Glutamatergic neuron (in vitro differentiated cells): ENCODE measurements around the gene COL6A5. TPM values are rescaled to one million over a fixed set of nuclear protein-coding genes. Genes with fewer than 3 reads are reported as not detected.

Experiments used
- DNase-seq: peaks from one replicate; pipeline ENCODE4 v3.0.0; 2022
- H3K27ac Mint-ChIP-seq: one replicate; pipeline ENCODE4 v1.8.0; 2020; ENCODE audit warnings: mild to moderate bottlenecking, mixed read lengths, inconsistent platforms; ENCODE audit not compliant: unreplicated experiment
- H3K27me3 Mint-ChIP-seq: one replicate; pipeline ENCODE4 v1.8.0; 2020; ENCODE audit warnings: mild to moderate bottlenecking, moderate library complexity, mixed read lengths, inconsistent platforms; ENCODE audit not compliant: unreplicated experiment
- H3K36me3 Mint-ChIP-seq: one replicate; pipeline ENCODE4 v1.8.0; 2020; ENCODE audit warnings: mild to moderate bottlenecking, mixed read lengths, inconsistent platforms; ENCODE audit not compliant: unreplicated experiment
- H3K4me1 Mint-ChIP-seq: one replicate; pipeline ENCODE4 v1.8.0; 2020; ENCODE audit warnings: mild to moderate bottlenecking, low read depth, mixed read lengths, inconsistent platforms; ENCODE audit not compliant: unreplicated experiment
- H3K4me3 Mint-ChIP-seq: one replicate; pipeline ENCODE4 v1.8.0; 2020; ENCODE audit warnings: mild to moderate bottlenecking, mixed read lengths, inconsistent platforms; ENCODE audit not compliant: unreplicated experiment
- H3K9me3 Mint-ChIP-seq: one replicate; pipeline ENCODE4 v1.8.0; 2020; ENCODE audit warnings: mild to moderate bottlenecking, moderate library complexity, mixed read lengths, inconsistent platforms; ENCODE audit not compliant: unreplicated experiment
- CTCF ChIP-seq: fragments of 200-600 bp; sonication (generic); IDR thresholded peaks from one replicate; pipeline ENCODE4 v1.5.0; 2021; ENCODE audit not compliant: partially characterized antibody, unreplicated experiment
- total RNA-seq: library from RNA; stranded (reverse); fragmentation: NEBNext Ultra II Directional; extraction: Animal tissue kit (Norgen Biotek cat#: 25700); gene quantifications from one replicate; pipeline ENCODE4 v1.2.1, GENCODE V29; 2021; ENCODE audit not compliant: unreplicated experiment

COL6A5 gene
- total RNA-seq, 1 donor from 2014 or later = not detected

GRCh38 chr3:130374908-130375307 is 29.4 kb downstream of the COL6A5 start:
- H3K9me3 Mint-ChIP-seq = no peaks in the 10 kb centered on the region
- no peak for DNase-seq
- H3K27ac Mint-ChIP-seq = no peak overlapping the region
- no peaks in the 10 kb centered on the region for H3K36me3 Mint-ChIP-seq
- no peaks in the 10 kb centered on the region for H3K4me1 Mint-ChIP-seq
- no peak for TF ChIP-seq CTCF
- no peaks in the 10 kb centered on the region for H3K27me3 Mint-ChIP-seq
- H3K4me3 Mint-ChIP-seq = no peak overlapping the region

- Mint-ChIP-seq H3K36me3 (no peaks in the 10 kb centered on the region), H3K9me3 (no peaks in the 10 kb centered on the region), H3K4me1 (no peaks in the 10 kb centered on the region), H3K27ac (no peak overlapping the region), H3K4me3 (no peak overlapping the region), H3K27me3 (no peaks in the 10 kb centered on the region)
- no peak for TF ChIP-seq CTCF
- no peak for DNase-seq
Observed at GRCh38 chr3:130377960-130378676, 32.6 kb downstream of the COL6A5 start.

- H3K4me1 Mint-ChIP-seq = no peaks in the 10 kb centered on the region
- no peak for DNase-seq
- H3K27ac Mint-ChIP-seq = no peak overlapping the region
- no peaks in the 10 kb centered on the region for H3K27me3 Mint-ChIP-seq
- no peak overlapping the region for H3K4me3 Mint-ChIP-seq
- TF ChIP-seq CTCF = no peak
- H3K9me3 Mint-ChIP-seq = no peaks in the 10 kb centered on the region
- no peaks in the 10 kb centered on the region for H3K36me3 Mint-ChIP-seq
Observed at GRCh38 chr3:130378677-130379191, 33.3 kb downstream of the COL6A5 start.

GRCh38 chr3:130379274-130379673 is 33.8 kb downstream of the COL6A5 start:
- H3K4me3 Mint-ChIP-seq = no peak overlapping the region
- H3K27me3 Mint-ChIP-seq = no peaks in the 10 kb centered on the region
- no peaks in the 10 kb centered on the region for H3K36me3 Mint-ChIP-seq
- no peaks in the 10 kb centered on the region for H3K4me1 Mint-ChIP-seq
- TF ChIP-seq CTCF = no peak
- no peaks in the 10 kb centered on the region for H3K9me3 Mint-ChIP-seq
- no peak overlapping the region for H3K27ac Mint-ChIP-seq
- no peak for DNase-seq

- no peak for TF ChIP-seq CTCF
- no peak overlapping the region for H3K4me3 Mint-ChIP-seq
- no peaks in the 10 kb centered on the region for H3K36me3 Mint-ChIP-seq
- DNase-seq = no peak
- no peaks in the 10 kb centered on the region for H3K4me1 Mint-ChIP-seq
- no peaks in the 10 kb centered on the region for H3K27me3 Mint-ChIP-seq
- no peak overlapping the region for H3K27ac Mint-ChIP-seq
- no peaks in the 10 kb centered on the region for H3K9me3 Mint-ChIP-seq
Observed at GRCh38 chr3:130380398-130380797, 34.9 kb downstream of the COL6A5 start.
